Astrocyte (in vitro differentiated cells and primary cell): Measurements from ENCODE around the gene AP2B1.
A peak's percentile ranks its signal among the peaks of the same experiment; 100 is the strongest.

ENCODE experiments used
- CTCF ChIP-seq: IDR thresholded peaks from 2 replicates; pipeline ENCODE4 v1.5.1; 2011; ENCODE audit warnings: low read depth, mild to moderate bottlenecking, inconsistent platforms, low read length, moderate library complexity; ENCODE audit not compliant: insufficient read depth
- EZH2 ChIP-seq: IDR thresholded peaks from 2 replicates; pipeline ENCODE4 v1.6.1; 2012; ENCODE audit warnings: mild to moderate bottlenecking, low read length, inconsistent platforms; ENCODE audit not compliant: insufficient read depth

GRCh38 chr17:35740997-35741931 lies 154.1 kb downstream of the AP2B1 start:
- TF ChIP-seq CTCF (no peak), EZH2 (peak; percentile 85)
